Caco-2 (cell line): ENCODE measurements around the gene FLAD1. TPM values are rescaled to one million over a fixed set of nuclear protein-coding genes. Genes with fewer than 3 reads are reported as not detected.

ENCODE experiments used
- BruUV-seq: library from RNA; stranded (reverse); fragments of 400-500 nt; replicated peaks from 2 replicates; lab custom pipeline; 2021; lab: Mats Ljungman, UMichigan
- CTCF ChIA-PET: fragments of 300-600 bp; sonication (Branson Sonifier 250); formaldehyde crosslinking; loops from one replicate; lab custom pipeline; 2022; ENCODE audit warnings: antibody characterized with exemption; lab: Charles Lee
- POLR2A ChIA-PET: fragments of 300-600 bp; sonication (Branson Sonifier 250); formaldehyde crosslinking; loops from one replicate; lab custom pipeline; 2022; ENCODE audit warnings: antibody characterized with exemption; lab: Charles Lee
- DNase-seq, 2 experiments: peaks; one replicate each; pipeline versions ENCODE4 v3.0.0 to v3.0.0-alpha.2; 2020 to 2022
- H3K27me3 ChIP-seq: replicated peaks from 2 replicates; pipeline ENCODE4 v1.6.0; 2011; ENCODE audit warnings: low read length; ENCODE audit not compliant: control insufficient read depth, insufficient read depth
- H3K36me3 ChIP-seq: 2 replicates; pipeline ENCODE4 v1.5.1; 2011; ENCODE audit warnings: low read length; ENCODE audit not compliant: control insufficient read depth, insufficient read depth
- H3K4me1 ChIP-seq: fragments of 250-450 bp; sonication (Bioruptor Pico); 2 replicates; pipeline ENCODE4 v1.5.1; 2020; ENCODE audit warnings: mild to moderate bottlenecking
- H3K4me3 ChIP-seq: 2 replicates; pipeline ENCODE4 v1.5.1; 2011; ENCODE audit warnings: low read depth, mild to moderate bottlenecking, control low read depth, low read length
- H3K9me3 ChIP-seq: fragments of 250-450 bp; sonication (Bioruptor Pico); 2 replicates; pipeline ENCODE4 v1.5.1; 2020; ENCODE audit warnings: mild to moderate bottlenecking, moderate library complexity
- H3K27ac Mint-ChIP-seq: one replicate; pipeline ENCODE4 v1.8.0; 2022; ENCODE audit warnings: mixed read lengths; ENCODE audit not compliant: unreplicated experiment
- H3K27me3 Mint-ChIP-seq: one replicate; pipeline ENCODE4 v1.8.0; 2022; ENCODE audit warnings: mixed read lengths; ENCODE audit not compliant: insufficient read depth, unreplicated experiment
- H3K36me3 Mint-ChIP-seq: one replicate; pipeline ENCODE4 v1.8.0; 2022; ENCODE audit warnings: mild to moderate bottlenecking, mixed read lengths; ENCODE audit not compliant: insufficient read depth, unreplicated experiment
- H3K4me1 Mint-ChIP-seq: one replicate; pipeline ENCODE4 v1.8.0; 2022; ENCODE audit warnings: low read depth, mixed read lengths; ENCODE audit not compliant: unreplicated experiment
- H3K4me3 Mint-ChIP-seq: one replicate; pipeline ENCODE4 v1.8.0; 2022; ENCODE audit warnings: mild to moderate bottlenecking, moderate library complexity, mixed read lengths; ENCODE audit not compliant: unreplicated experiment
- H3K9me3 Mint-ChIP-seq: one replicate; pipeline ENCODE4 v1.8.0; 2022; ENCODE audit warnings: mixed read lengths; ENCODE audit not compliant: unreplicated experiment
- CTCF ChIP-seq, 2 experiments: fragments of 200-600 bp in 1 of 2; IDR thresholded peaks; 1 replicate in 1 of 2; 2 replicates in 1 of 2; pipeline versions ENCODE4 v1.5.1 to v1.8.0; 2011 to 2022; ENCODE audit warnings: antibody characterized with exemption in 1 of 2, control low read depth in 1 of 2, inconsistent platforms in 1 of 2, low read depth in 1 of 2, low read length in 1 of 2, mild to moderate bottlenecking in 1 of 2, moderate library complexity in 1 of 2; ENCODE audit not compliant: insufficient read depth in 1 of 2, severe bottlenecking in 1 of 2, unreplicated experiment in 1 of 2
- intact Hi-C: fragments of 100-400 bp; cut with micrococcal nuclease; formaldehyde crosslinking; loops from one replicate; pipeline ENCODE4 v1.10.0; 2022; ENCODE audit not compliant: unreplicated experiment
- total RNA-seq: library from RNA; stranded (reverse); gene quantifications from 2 replicates; pipeline ENCODE4 v1.2.3, GENCODE V29; 2022

FLAD1 gene
- total RNA-seq, 1 experiment from 2014 or later: 51.3 TPM

GRCh38 chr1:155024315-155024714 lies 41.2 kb downstream of the FLAD1 start:
- no peak overlapping the region for H3K4me3 Mint-ChIP-seq
- H3K27me3 ChIP-seq: no peaks in the 10 kb centered on the region
- BruUV-seq: no TSS peak
- ChIA-PET CTCF (interaction anchor here (1.0 kb wide), 2 partner anchors 27 to 81 kb away, joined by 3 to 4 read pairs; partner anchors contain the start of gene ADAM15), POLR2A (no interaction called here)
- peaks cover 10% of the 10 kb centered on the region for H3K4me1 ChIP-seq
- peaks cover 25% of the 10 kb centered on the region for H3K4me1 Mint-ChIP-seq
- no peak for DNase-seq
- H3K9me3 Mint-ChIP-seq: no peaks in the 10 kb centered on the region
- H3K36me3 ChIP-seq: no peaks in the 10 kb centered on the region
- H3K9me3 ChIP-seq: no peaks in the 10 kb centered on the region
- H3K36me3 Mint-ChIP-seq: peaks cover 27% of the 10 kb centered on the region
- no peak overlapping the region for H3K27ac Mint-ChIP-seq
- H3K27me3 Mint-ChIP-seq: no peaks in the 10 kb centered on the region
- no peak overlapping the region for H3K4me3 ChIP-seq
- intact Hi-C loops: no loop called here
- TF ChIP-seq CTCF (IDR thresholded peaks at IDR 0.05; ENCODE audit: insufficient read depth in 1 of 2, low read depth in 1 of 2, low read length in 1 of 2, severe bottlenecking in 1 of 2, unreplicated experiment in 1 of 2): no peak

- H3K4me1 ChIP-seq: peaks cover 10% of the 10 kb centered on the region
- CTCF ChIA-PET: interaction anchor here (1.1 kb wide), 1 partner anchor 8 kb away, joined by 3 read pairs; no protein-coding TSS in a partner anchor
- no peaks in the 10 kb centered on the region for H3K9me3 ChIP-seq
- TF ChIP-seq CTCF (IDR thresholded peaks at IDR 0.05; ENCODE audit: insufficient read depth in 1 of 2, low read depth in 1 of 2, low read length in 1 of 2, severe bottlenecking in 1 of 2, unreplicated experiment in 1 of 2): no peak
- peaks cover 14% of the 10 kb centered on the region for H3K4me1 Mint-ChIP-seq
- no peaks in the 10 kb centered on the region for H3K27me3 ChIP-seq
- POLR2A ChIA-PET: no interaction called here
- H3K4me3 ChIP-seq: no peak overlapping the region
- H3K27me3 Mint-ChIP-seq: no peaks in the 10 kb centered on the region
- BruUV-seq: no TSS peak
- intact Hi-C loops: no loop called here
- no peak for DNase-seq
- no peaks in the 10 kb centered on the region for H3K9me3 Mint-ChIP-seq
- H3K4me3 Mint-ChIP-seq: no peak overlapping the region
- H3K36me3 Mint-ChIP-seq: peaks cover 9% of the 10 kb centered on the region
- no peaks in the 10 kb centered on the region for H3K36me3 ChIP-seq
- no peak overlapping the region for H3K27ac Mint-ChIP-seq
Measured at GRCh38 chr1:155026154-155026553, 43.0 kb downstream of the FLAD1 start.

GRCh38 chr1:155026588-155026987 lies 43.4 kb downstream of the FLAD1 start:
- Histone ChIP-seq H3K27me3 (no peaks in the 10 kb centered on the region), H3K4me1 (peaks cover 10% of the 10 kb centered on the region), H3K36me3 (no peaks in the 10 kb centered on the region), H3K4me3 (no peak overlapping the region), H3K9me3 (no peaks in the 10 kb centered on the region)
- BruUV-seq: no TSS peak
- H3K4me3 Mint-ChIP-seq: no peak overlapping the region
- no peaks in the 10 kb centered on the region for H3K27me3 Mint-ChIP-seq
- H3K27ac Mint-ChIP-seq: no peak overlapping the region
- ChIA-PET CTCF (interaction anchor here (1.1 kb wide), 1 partner anchor 9 kb away, joined by 3 read pairs; no protein-coding TSS in a partner anchor), POLR2A (no interaction called here)
- DNase-seq: no peak
- intact Hi-C loops: no loop called here
- no peak for TF ChIP-seq CTCF (IDR thresholded peaks at IDR 0.05; ENCODE audit: insufficient read depth in 1 of 2, low read depth in 1 of 2, low read length in 1 of 2, severe bottlenecking in 1 of 2, unreplicated experiment in 1 of 2)
- no peaks in the 10 kb centered on the region for H3K9me3 Mint-ChIP-seq
- H3K36me3 Mint-ChIP-seq: peaks cover 5% of the 10 kb centered on the region
- peaks cover 11% of the 10 kb centered on the region for H3K4me1 Mint-ChIP-seq
